Lung (tissue), 12 donors: ENCODE measurements around the gene HPN. TPM values are rescaled to one million over a fixed set of nuclear protein-coding genes. Genes with fewer than 3 reads are reported as not detected.
A peak's percentile ranks its signal among the peaks of the same experiment; 100 is the strongest.

Experiments
- ATAC-seq: fragments of 200-7000 bp; cut with Tn5 transposase; one replicate; pipeline ENCODE4 v1.9.1; 2020; ENCODE audit warnings: moderate number of reproducible peaks; ENCODE audit not compliant: insufficient read depth, low FRiP score
- DNase-seq, 3 donors: peaks; one replicate each; pipeline ENCODE4 v3.0.0-alpha.2; 2013 to 2017
- H3K27ac ChIP-seq, 2 donors: one replicate each; pipeline ENCODE4 v1.5.1; 2013; ENCODE audit warnings: mild to moderate bottlenecking in 2 of 2, moderate library complexity in 2 of 2, control low read depth in 1 of 2, inconsistent platforms in 1 of 2, low read depth in 1 of 2, low read length in 1 of 2
- H3K27me3 ChIP-seq, 3 donors: one replicate each; pipeline ENCODE4 v1.5.1; 2013; ENCODE audit warnings: low read length in 2 of 3; ENCODE audit not compliant: control insufficient read depth in 3 of 3, insufficient read depth in 3 of 3
- H3K36me3 ChIP-seq, 4 donors: one replicate each; pipeline ENCODE4 v1.5.1; 2013; ENCODE audit warnings: low read length in 4 of 4, mild to moderate bottlenecking in 1 of 4, moderate library complexity in 1 of 4; ENCODE audit not compliant: control insufficient read depth in 4 of 4, insufficient read depth in 4 of 4
- H3K4me1 ChIP-seq, 5 donors: one replicate each; pipeline ENCODE4 v1.5.1; 2013; ENCODE audit warnings: low read length in 5 of 5, mild to moderate bottlenecking in 2 of 5, moderate library complexity in 1 of 5; ENCODE audit not compliant: control insufficient read depth in 5 of 5, insufficient read depth in 5 of 5
- H3K4me3 ChIP-seq: one replicate; pipeline ENCODE4 v1.5.1; 2013; ENCODE audit warnings: mild to moderate bottlenecking, control low read depth, moderate library complexity
- H3K9ac ChIP-seq, 2 donors: one replicate each; pipeline ENCODE4 v1.5.1; 2013; ENCODE audit warnings: low read length in 2 of 2, control low read depth in 1 of 2; ENCODE audit not compliant: insufficient read depth in 1 of 2
- H3K9me3 ChIP-seq, 4 donors: one replicate each; pipeline ENCODE4 v1.5.1; 2013; ENCODE audit warnings: low read length in 3 of 4, mild to moderate bottlenecking in 1 of 4, moderate library complexity in 1 of 4; ENCODE audit not compliant: control insufficient read depth in 4 of 4, insufficient read depth in 3 of 4
- CTCF ChIP-seq: IDR thresholded peaks from 2 replicates; pipeline ENCODE4 v1.5.1; 2012; ENCODE audit warnings: mild to moderate bottlenecking; ENCODE audit errors: control extremely low read depth, extremely low read depth
- WGBS, 2 donors: extraction: QIAGEN DNeasy Blood & Tissue Kit; methylation state at CpG; one replicate each; pipeline ENCODE4 v1.1.7; 2013; 5-methylcytosine and 5-hydroxymethylcytosine counted together
- polyA plus RNA-seq, 2 donors: library from polyadenylated mRNA; stranded (reverse); fragments of 200-250 nt; gene quantifications; one replicate each; pipeline ENCODE4 v1.2.1, GENCODE V29; 2013
- total RNA-seq, 2 donors: library from RNA; depleted of rRNA in 1 of 2; stranded (reverse); fragments of >200 nt in 1 of 2; gene quantifications; one replicate each; pipeline ENCODE4 v1.2.1, GENCODE V29; 2014 to 2021
- donor health status: control.
- donor health status: control.
- donor health status: Bipolar disorder and iron deficiency.
- donor health status: healthy.
- donor health status: DM: yes; HTN: yes; CAD: no.

Gene HPN
- total and polyA plus RNA-seq, 4 donors: 15.4 to 41.4 (median 26.8) TPM

- no peak overlapping the region for H3K9ac ChIP-seq
- no peaks in the 10 kb centered on the region for H3K36me3 ChIP-seq
- H3K27ac ChIP-seq: no peak overlapping the region
- TF ChIP-seq CTCF: no peak
- 90 to 94% methylated on average over 14 of the region's 14 CpGs for WGBS, 2 donors
- H3K27me3 ChIP-seq: no peaks in the 10 kb centered on the region
- H3K4me3 ChIP-seq: no peak overlapping the region
- ATAC-seq: no peak
- no peaks in the 10 kb centered on the region for H3K9me3 ChIP-seq
- DNase-seq: no peak
- H3K4me1 ChIP-seq: peaks cover 6 to 28% (median 18%) of the 10 kb centered on the region in 5 donors
Observed at GRCh38 chr19:35042954-35043604, 1.6 kb downstream of the HPN start.

- Histone ChIP-seq H3K9me3 (no peaks in the 10 kb centered on the region), H3K36me3 (no peaks in the 10 kb centered on the region), H3K4me3 (no peak overlapping the region), H3K9ac (no peak overlapping the region), H3K27ac (no peak overlapping the region), H3K27me3 (no peaks in the 10 kb centered on the region), H3K4me1 (peaks cover 4 to 23% (median 18%) of the 10 kb centered on the region in 5 donors)
- TF ChIP-seq CTCF: no peak
- DNase-seq: no peak
- no peak for ATAC-seq
- 90 to 94% methylated on average over 14 of the region's 14 CpGs for WGBS, 2 donors
Observed at GRCh38 chr19:35043906-35044305, 2.4 kb downstream of the HPN start.

GRCh38 chr19:35044317-35045117 is 3.0 kb downstream of the HPN start:
- peak; percentile 45 to 50 (median 46) for DNase-seq
- TF ChIP-seq CTCF: peak; percentile 83
- no peaks in the 10 kb centered on the region for H3K9me3 ChIP-seq
- peaks cover 3 to 19% (median 16%) of the 10 kb centered on the region in 5 donors for H3K4me1 ChIP-seq
- H3K9ac ChIP-seq: no peak overlapping the region
- no peak overlapping the region for H3K27ac ChIP-seq
- WGBS, 2 donors: 65 to 71% methylated on average over 9 of the region's 9 CpGs
- no peaks in the 10 kb centered on the region for H3K36me3 ChIP-seq
- no peak for ATAC-seq
- no peak overlapping the region for H3K4me3 ChIP-seq
- H3K27me3 ChIP-seq: no peaks in the 10 kb centered on the region
